Hippocampal formation (tissue), 2 donors: ENCODE results near the gene DNA2.
"Not testable (repeated sequence)": the region's sequence is repeated elsewhere in the genome, so short reads cannot be mapped to it uniquely, and the experiment has no call there.

ENCODE experiments used
- DNase-seq, 2 donors: peaks; one replicate each; lab custom pipeline; 2025; lab: John Stamatoyannopoulos, UW

Gene DNA2

DNA sequence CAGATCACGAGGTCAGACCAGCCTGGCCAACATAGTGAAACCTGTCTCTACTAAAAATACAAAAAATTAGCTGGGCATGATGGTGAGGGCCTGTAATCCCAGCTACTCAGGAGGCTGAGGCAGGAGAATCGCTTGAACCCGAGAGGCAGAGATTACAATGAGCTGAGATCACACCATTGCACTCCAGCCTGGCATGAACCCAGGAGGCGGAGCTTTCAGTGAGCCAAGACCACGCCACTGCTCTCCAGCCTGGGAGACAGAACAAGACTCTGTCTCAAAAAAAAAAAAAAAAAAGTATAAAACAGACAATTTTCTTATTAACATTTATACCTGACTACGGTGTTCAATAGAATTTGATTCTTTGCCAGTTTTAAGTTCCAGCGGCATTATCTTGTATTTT, 22.1 kb downstream of the DNA2 start:
- not testable (repeated sequence) for DNase-seq

- no peak for DNase-seq
Measured at GRCh38 chr10:68446179-68446578, 25.6 kb downstream of the DNA2 start.

DNA sequence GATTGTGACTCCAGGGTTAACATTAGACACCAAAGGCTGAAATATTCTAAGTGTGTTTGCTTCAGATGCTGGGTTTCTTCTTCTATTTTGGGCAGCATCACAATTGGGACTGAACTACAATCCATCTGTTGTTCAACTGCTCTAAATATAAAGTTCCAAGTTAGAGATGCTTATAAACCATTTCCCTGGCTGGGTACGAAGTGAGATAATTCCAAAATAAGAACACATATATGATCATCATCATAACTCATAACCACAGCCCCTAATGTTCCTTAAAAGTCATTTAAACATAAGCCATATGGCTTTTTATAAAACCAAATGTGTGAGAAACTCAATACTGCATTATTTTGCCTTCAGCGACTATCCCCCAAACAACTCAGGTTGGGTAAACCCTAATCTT, 28.8 kb downstream of the DNA2 start:
- peak in 1 of 2 donors; percentile 34 for DNase-seq

GRCh38 chr10:68440898-68441297, 30.9 kb downstream of the DNA2 start:
- DNase-seq: no peak

DNA sequence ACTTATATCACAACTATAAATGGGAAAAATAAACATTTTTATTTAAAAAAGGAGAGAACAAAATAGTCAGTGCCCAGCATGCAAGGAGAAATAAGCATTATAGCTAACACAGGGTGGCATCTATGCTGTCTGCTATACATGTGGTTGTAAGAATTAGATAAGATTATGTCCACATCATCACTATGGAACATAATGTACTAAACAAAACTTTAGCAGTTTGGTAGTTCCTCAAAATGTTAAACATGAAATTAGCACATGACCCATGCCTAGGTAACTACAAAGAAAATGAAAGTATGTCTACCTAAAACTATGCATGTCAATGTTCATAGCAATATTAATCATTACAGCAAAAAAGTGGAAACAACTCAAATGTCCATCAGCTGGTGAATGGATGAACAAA, 36.0 kb downstream of the DNA2 start:
- DNase-seq: no peak

DNA sequence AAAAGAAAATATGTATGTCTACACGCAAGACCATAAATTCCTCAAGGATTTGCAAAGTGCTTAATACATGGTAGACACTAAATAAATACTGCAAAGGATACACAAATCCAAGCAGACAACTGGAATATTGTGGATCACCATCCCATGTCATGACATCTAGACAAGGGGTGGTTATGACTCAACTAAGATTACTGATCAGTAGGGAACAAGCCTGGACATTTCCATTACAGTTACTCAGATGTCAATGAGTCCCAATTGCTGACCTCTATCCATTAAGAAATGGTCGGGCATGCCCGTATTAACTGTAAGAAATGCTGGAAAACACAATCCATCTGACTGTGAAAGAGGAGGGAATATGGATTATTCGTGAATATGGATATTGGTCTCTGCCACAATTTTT, 37.1 kb downstream of the DNA2 start:
- no peak for DNase-seq

DNA sequence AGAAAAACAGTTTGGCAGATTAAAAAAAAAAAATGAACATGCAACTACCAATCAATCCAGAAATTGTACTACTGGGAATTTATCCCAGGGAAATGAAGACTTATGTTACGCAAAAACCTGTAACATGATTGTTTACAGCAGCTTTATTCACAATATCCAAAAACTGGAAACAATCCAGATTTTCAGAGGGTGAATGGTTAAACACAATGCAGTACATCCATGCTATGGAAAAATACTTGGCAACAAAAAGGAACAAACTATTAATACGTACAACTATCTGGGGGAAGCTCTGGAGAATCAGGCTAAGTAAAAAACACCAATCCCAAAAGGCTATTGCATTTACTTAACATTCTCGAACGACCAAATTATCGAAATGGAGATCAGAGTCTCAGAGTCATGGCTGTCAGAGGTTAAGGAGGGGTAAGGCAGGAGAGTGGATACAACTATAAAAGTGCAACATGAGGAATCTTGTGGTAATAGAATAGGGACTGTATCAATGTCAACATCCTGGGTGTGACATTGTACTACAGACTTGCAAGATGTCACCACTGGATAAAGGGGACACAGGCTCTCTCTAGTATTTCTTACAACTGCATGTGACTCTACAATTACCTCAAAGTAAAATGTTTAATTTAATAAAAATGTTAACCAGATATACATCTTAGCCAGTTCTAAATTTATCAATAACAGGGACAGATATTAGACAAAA, 43.2 kb downstream of the DNA2 start:
- DNase-seq: no peak

GRCh38 chr10:68424454-68425014, 47.2 kb downstream of the DNA2 start:
- DNase-seq: no peak

GRCh38 chr10:68423522-68423921, 48.3 kb downstream of the DNA2 start:
- DNase-seq: no peak

DNA sequence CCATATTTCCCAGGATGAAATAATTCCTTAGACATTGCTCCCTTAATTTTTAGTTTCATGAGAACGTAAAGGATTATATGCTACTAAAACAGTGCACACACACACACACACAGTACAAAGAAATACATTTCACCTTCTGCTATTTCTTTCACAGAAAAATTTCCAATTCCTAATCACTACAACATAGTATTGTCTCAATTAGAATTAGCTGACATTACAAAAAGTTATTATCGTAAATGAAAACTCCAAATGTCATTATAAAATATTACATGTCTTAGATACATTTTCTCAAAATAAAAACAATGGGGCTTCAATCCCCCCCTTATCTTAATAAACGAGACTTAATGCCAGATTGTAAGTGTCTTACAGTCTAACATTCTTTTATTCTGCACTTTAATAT, 52.4 kb downstream of the DNA2 start:
- DNase-seq: no peak

GRCh38 chr10:68408898-68409518, 62.8 kb downstream of the DNA2 start:
- no peak for DNase-seq

DNA sequence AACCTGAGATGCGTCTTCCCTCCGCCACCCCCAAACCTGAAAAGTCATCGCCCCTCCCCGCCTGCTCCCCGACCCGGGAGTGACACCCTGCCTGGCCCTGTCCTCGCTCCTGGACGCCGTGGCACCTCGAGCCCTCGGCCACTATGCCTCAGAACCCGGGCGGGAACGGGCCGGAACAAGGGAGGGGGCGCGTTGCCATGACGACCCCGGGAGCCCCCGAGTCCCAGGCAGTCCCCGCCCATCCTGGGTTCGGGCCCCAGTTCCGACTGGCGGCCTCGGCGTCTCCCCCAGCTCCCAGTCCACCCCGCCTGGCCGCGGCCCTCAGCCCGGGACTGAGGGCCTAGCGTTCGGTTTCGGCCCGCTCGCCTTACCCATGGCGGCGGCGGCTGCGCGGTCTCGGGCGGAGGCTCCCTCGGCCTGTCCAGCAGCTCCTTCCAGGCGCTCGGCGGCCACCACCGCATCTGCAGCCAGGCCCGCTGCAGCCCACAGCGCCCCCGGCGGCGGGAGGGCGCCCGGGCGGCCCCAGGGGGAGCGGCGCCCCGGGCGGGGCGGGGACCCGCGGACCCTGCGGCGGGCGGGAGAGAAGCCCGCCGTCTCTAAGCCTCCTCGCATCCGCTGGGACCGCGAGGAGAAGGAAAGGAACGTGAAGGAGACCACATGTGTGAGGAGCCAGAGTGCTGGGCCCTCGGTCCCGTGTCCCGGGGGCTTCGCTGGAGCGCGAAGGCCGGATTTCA, 64.8 kb downstream of the DNA2 start, which contains the start of gene RUFY2:
Gene RUFY2 (minus strand): TSS at position 463 of the 734 bp plus-strand sequence. CDS start 88 bp downstream, at position 375.
- peak; percentile 59 to 79 for DNase-seq

DNA sequence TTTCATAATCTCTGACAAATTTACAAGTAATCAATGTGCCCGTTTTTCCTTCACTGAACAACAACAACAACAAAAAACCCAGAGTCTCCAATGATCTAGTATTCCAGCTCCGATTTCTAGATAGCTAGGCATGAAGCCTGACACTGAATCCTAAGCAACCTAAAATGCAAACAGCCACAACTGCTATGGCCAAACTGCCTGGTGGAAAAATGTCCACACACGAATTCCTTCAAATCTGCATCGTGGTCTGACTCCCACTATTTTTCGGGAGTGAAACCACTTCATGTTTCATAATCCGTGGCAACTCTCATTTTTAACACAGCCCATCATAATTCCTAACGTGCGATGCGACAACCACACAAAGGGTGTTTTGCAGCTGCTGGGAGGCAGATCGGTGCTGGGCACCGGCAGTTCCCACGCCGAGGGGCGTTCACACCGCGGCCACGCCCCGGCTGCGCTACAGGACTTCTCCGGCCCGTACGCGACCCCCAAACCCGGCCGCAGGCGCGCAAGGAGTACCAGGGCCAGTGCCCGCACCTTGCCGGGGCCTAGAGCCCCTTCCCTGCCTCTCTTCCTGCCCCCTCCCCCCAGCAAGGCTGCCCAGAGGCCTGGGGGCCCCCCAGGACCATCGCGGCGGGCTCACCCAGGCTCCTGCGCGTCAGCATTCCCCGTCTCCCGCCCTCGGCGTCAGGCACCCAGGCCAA, 65.5 kb downstream of the DNA2 start:
- DNase-seq: peak; percentile 57 to 60

DNA sequence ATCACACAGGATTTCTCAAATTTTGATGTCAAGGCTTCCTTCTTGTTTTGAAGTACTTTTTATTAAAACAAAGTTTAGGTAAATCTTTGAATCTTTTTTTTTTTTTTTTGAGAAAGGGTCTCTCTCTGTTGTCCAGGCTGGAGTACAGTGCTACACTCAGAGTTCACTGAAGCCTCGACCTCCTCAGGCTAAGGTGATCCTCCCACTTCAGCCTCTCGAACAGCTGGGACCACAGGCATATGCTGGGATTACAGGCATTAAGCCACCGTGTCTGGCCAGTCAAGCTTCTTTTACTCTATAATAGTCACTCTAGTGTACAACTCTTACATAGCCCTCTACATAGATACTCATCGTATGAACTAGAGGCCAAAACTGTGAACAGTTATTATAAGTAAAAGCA, 68.1 kb downstream of the DNA2 start:
- DNase-seq: no peak

DNA sequence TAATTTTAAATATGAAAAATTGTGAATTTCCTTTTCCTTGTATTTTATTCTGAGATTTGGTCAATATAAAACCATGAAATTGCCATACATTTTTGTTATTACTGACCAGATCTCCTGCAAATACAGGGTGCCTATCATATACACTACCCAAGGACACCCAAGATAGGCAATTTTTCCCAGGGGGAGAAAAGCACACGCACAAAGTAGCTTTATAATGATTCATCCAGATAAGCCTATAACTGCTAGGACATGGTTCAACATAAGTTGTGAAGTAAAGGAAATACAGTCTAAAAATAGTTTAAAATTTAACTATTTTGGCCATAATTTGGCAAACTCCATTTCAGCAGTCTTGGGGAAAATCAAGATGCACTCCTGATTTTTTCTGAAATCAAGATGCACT, 69.5 kb downstream of the DNA2 start:
- no peak for DNase-seq

- DNase-seq: no peak
Measured at GRCh38 chr10:68397005-68397404, 74.8 kb downstream of the DNA2 start.

DNA sequence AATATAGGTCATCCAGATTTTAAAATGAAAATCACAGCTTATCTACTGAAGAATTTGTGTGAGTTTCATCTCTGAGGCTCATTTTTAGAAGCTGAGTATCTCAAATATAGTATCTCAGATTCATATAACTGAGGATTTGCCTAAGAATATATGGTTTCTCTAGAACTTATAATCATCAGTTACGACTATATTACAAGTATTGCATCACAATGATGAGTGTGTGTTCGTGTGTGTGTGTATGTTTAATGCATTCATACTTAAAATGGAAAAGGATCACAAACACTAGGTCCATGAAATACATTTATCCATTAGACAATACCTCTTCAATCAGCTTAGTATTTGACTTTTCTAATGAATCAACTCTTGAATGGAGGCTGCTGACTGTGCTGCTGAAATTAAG, 86.0 kb downstream of the DNA2 start:
- DNase-seq: no peak

- no peak for DNase-seq
Measured at GRCh38 chr10:68371604-68372003, 100.2 kb downstream of the DNA2 start.

DNA sequence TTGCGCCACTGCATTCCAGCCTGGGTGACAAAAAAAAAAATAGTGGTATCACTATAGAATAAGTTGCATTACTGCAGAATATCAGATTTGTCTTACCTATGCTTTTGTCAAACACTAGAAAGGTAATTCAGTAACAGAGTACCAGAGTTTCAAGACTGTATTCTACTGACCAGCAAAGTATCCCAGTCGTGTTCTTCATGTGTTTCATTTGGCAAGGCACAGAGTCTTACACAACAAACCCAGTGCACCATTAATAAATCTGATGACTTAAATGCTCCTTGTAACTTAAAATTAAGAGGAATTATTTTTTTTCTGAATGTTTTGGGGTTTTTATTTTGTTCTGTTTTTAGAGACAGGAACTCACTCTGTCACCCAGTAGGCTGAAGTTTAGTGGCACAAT, 104.7 kb downstream of the DNA2 start:
- no peak for DNase-seq

DNA sequence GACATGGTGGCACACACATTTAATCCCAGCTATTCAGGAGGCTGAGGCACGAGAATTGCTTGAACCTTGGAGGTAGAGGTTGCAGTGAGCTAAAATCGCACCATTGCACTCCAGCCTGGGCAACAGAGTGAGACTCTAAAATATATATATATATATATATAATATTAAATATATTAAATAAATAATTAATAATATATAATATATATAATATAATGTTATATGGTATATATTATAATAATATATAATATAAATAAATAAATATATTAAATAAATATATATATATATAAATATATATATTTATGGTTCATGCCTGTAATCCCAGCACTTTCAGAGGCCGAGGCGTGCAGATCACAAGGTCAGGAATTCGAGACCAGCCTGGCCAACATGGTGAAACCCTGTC, 105.2 kb downstream of the DNA2 start:
- no peak for DNase-seq

DNA sequence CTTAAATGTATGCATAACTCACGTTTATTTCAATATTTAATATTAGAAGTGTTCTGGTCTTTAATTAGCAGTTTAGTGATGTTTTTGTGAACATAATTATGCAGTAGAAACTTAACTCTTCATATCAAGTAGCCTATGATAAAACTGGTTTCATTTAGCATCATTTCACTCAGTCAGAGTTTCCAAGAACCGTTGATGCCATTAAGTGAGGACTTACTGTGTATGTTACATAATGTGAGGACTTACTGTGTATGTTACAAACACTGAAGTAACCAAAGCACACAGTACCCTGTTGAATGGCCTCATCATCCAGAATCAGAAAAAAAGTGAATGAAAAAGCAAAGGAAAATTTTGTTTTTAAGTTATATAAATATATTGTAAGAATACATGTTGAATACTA, 106.2 kb downstream of the DNA2 start:
- no peak for DNase-seq
